Left colon (tissue), 2 donors: Measurements from ENCODE around the gene RIMS3. TPM values are rescaled to one million over a fixed set of nuclear protein-coding genes. Genes with fewer than 3 reads are reported as not detected.
"Not testable (repeated sequence)": the region's sequence is repeated elsewhere in the genome, so short reads cannot be mapped to it uniquely, and the experiment has no call there.

ENCODE experiments used
- ATAC-seq: fragments of 200-7000 bp; cut with Tn5 transposase; one replicate; pipeline ENCODE4 v1.9.1; 2020; ENCODE audit warnings: mild to moderate bottlenecking, moderate library complexity
- DNase-seq, 2 donors: peaks; one replicate each; pipeline ENCODE4 v3.0.0-alpha.2; 2020
- intact Hi-C, 2 donors: fragments of 100-400 bp; cut with DNase I in 1 of 2; cut with micrococcal nuclease in 1 of 2; formaldehyde crosslinking; loops; one replicate each; pipeline versions ENCODE4 v1.11.2 to v1.14.0; 2022; cut with DNase I, micrococcal nuclease
- total RNA-seq, 2 donors: library from RNA; stranded (reverse); fragmentation: NEBNext Ultra II Directional; extraction: Animal tissue kit (Norgen Biotek cat#: 25700); gene quantifications; one replicate each; pipeline ENCODE4 v1.2.1, GENCODE V29; 2021
- donor health status: DM: no; HTN: no; CAD: no.
- donor health status: DM: yes; HTN: yes; CAD: no.

The RIMS3 gene
- total RNA-seq, 2 donors from 2014 or later, result 6.4 to 15.6 TPM

GRCh38 chr1:40620586-40621210 lies 44.8 kb downstream of the RIMS3 start:
- ATAC-seq, result no peak
- intact Hi-C loops, result loop anchor here in 1 of 2 donors (10.0 kb wide), 1 partner anchor 334 kb away; no protein-coding TSS in a partner anchor
- no peak for DNase-seq

GRCh38 chr1:40620150-40620549 lies 45.3 kb downstream of the RIMS3 start:
- intact Hi-C loops, result loop anchor here in 1 of 2 donors (10.0 kb wide), 1 partner anchor 335 kb away; no protein-coding TSS in a partner anchor
- ATAC-seq, result no peak
- DNase-seq, result no peak

GRCh38 chr1:40618108-40618507 lies 47.4 kb downstream of the RIMS3 start:
- intact Hi-C loops, result loop anchor here in 1 of 2 donors (10.0 kb wide), 2 partner anchors 47 to 227 kb away; partner anchors contain the start of gene RIMS3
- no peak for DNase-seq
- no peak for ATAC-seq

GRCh38 chr1:40612345-40612831 lies 53.1 kb downstream of the RIMS3 start:
- ATAC-seq (peak; percentile 77), DNase-seq (peak; percentile 64 to 75)
- intact Hi-C loops, result loop anchor here in 1 of 2 donors (10.0 kb wide), 2 partner anchors 52 to 232 kb away; partner anchors contain the start of gene RIMS3

DNA sequence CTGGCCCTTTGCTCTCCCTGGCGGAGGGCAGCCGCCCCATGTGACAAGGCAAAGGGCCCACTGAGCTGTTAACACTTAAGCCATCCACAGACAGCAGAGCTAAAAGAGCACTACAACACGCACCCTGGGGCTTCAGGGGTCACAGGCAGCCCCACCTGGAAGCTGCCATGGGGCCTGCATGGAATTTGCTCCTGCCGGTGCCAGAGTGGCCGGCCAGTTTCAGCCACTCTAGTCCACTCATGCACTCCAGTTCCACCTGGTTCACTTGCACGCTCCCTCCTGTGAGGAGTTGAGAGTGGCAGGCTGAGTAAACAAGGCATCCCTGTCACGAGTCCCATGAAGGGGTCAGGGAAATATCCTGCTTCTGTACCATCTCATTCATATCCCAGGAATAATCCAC lies 55.3 kb downstream of the RIMS3 start:
- intact Hi-C loops, result loop anchor here in 1 of 2 donors (10.0 kb wide), 2 partner anchors 55 to 235 kb away; partner anchors contain the start of gene RIMS3
- ATAC-seq, result no peak
- no peak for DNase-seq

DNA sequence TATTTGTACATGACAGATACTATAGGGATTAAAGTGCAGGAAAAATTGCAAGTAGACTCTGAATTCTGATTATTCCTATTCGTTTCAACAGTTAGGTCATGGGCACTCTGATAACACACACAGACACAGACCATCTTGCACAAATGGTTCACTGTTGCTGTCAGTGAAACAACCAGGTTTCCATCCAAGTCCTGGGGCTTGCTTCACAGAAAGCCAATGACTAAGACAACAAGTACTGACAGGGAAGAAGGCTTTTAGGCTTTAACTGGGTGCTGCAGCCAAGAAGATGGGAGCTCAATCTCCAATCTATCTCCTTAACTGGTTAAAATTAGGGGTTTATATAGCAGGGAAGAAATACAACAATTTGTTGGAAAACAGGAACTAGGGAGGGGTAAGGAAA lies 57.6 kb downstream of the RIMS3 start:
- intact Hi-C loops, result no loop called here
- DNase-seq, result no peak
- no peak for ATAC-seq

DNA sequence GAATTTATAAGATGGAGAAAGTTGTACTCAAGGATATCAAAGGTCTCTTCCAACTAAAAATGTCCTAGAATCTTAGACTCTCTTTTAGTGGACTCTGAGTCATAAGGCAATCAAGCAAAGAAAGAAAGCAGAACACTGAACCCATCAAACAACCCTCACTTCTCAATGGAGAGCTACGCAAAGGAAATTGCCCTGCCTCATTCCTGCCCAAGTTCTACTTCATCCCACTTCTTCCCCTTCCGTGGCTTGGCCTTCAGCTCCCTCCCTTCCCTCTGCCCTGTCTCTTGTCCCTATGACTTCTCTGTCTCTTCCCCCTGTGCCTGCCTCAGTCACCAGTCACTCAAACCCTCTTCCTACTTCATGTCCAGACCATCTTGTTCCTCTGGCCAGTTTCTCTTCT lies 58.5 kb downstream of the RIMS3 start:
- ATAC-seq (peak; percentile 37), DNase-seq (no peak)
- intact Hi-C loops, result no loop called here

- no peak for ATAC-seq
- intact Hi-C loops, result no loop called here
Observed at GRCh38 chr1:40606194-40606593, 59.3 kb downstream of the RIMS3 start.

GRCh38 chr1:40599926-40600325 lies 65.6 kb downstream of the RIMS3 start:
- DNase-seq (no peak), ATAC-seq (no peak)
- intact Hi-C loops, result no loop called here

More at GRCh38 chr1:40606194-40606593, 59.3 kb downstream of the RIMS3 start:
- no peak for DNase-seq

GRCh38 chr1:40595623-40596022 lies 69.9 kb downstream of the RIMS3 start:
- no peak for ATAC-seq
- intact Hi-C loops, result no loop called here
- no peak for DNase-seq

DNA sequence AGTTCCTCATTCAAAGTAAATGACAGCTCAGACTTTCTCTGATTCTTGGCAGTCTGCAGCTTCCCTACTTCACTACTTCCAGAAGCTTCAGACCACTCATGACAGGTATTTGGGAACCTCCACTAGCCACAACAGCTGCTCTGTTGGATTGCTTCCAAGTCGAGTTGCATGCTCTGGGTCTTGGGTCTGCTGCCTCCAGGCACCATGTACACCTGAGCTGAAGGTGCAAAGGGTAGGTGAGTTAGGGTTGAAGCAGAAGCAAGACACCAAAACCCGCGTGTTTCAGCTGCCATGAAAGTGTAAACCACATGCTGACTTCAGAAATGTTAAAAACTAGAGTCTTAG lies 71.3 kb downstream of the RIMS3 start:
- no peak for DNase-seq
- ATAC-seq, result no peak
- intact Hi-C loops, result no loop called here

DNA sequence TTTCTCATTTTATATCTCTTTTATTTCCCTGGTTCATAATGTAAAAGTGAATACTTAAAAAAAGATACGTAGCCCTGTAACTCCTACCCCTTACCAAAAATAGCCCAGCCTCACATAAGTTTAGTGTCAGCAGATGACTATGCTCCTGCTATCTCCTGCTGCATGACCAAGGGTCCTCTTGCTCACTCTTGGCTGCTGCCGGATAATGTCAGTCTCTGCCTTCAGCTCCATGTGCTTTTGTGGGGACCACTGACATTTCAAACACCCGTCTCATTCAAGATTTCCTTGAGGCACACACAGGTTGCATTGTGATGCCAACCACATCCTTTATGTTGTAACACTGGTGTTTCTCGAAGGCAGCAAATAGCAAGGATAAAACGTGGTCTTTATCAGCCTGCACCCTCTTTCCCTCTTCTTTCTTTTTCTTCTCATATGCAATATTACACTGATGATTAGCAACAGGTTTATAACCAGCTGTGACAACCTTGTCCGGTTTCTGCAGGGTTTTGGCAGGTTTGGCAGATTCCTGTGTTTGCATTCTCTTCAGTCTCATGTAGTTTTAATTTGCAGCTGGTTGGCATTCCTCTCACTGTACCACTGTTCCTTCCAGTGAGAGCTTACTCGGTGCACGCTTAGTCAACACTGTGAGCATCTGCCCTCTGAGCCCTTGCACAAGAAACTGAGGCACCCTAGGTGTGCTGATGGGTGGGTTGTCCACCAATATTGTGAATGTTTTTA lies 71.9 kb downstream of the RIMS3 start:
- intact Hi-C loops, result no loop called here
- ATAC-seq (no peak), DNase-seq (no peak)

- ATAC-seq, result peak; percentile 62
- intact Hi-C loops, result no loop called here
- DNase-seq, result no peak
Observed at GRCh38 chr1:40592107-40592803, 73.2 kb downstream of the RIMS3 start.

GRCh38 chr1:40588586-40588985 lies 76.9 kb downstream of the RIMS3 start:
- DNase-seq (no peak), ATAC-seq (no peak)
- intact Hi-C loops, result no loop called here

- intact Hi-C loops, result no loop called here
- no peak for DNase-seq
- no peak for ATAC-seq
Observed at GRCh38 chr1:40583980-40584379, 81.5 kb downstream of the RIMS3 start.

GRCh38 chr1:40582116-40582515 lies 83.4 kb downstream of the RIMS3 start:
- intact Hi-C loops, result no loop called here
- DNase-seq, result no peak
- ATAC-seq, result no peak

DNA sequence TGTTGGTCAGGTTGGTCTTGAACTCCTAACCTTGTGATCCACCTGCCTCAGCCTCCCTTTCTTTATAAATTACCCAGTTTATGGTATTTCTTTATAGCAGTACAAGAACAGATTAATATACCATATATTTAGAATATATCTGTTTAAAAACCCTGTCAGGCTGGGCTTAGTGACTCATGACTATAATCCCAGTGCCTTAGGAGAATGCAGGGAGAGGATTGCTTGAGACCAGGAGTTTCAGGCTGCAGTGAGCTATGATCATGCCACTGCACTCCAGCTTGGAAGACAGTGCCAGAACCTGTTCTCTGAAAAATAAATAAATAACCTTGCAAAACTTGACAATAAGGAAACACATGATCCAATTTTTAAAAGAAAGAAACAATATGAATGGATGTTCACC lies 90.1 kb downstream of the RIMS3 start:
- ATAC-seq, result no peak
- DNase-seq, result no peak
- intact Hi-C loops, result no loop called here

GRCh38 chr1:40574805-40575204 lies 90.7 kb downstream of the RIMS3 start:
- intact Hi-C loops, ATAC-seq, DNase-seq: not testable (repeated sequence)
